ENCODE results near the gene HLCS.

- TF ChIP-seq CTCF (IDR thresholded peaks at IDR 0.05 in 2 of 3, conservative IDR thresholded peaks at IDR 0.05 in 1 of 3; ENCODE audit: control insufficient read depth in 2 of 3, extremely low read depth in 1 of 3, insufficient read depth in 1 of 3, low read depth in 3 of 3, low read length in 3 of 3) (no peak), ATF7 (IDR thresholded peaks at IDR 0.05; ENCODE audit: low read depth) (no peak)
Observed at GRCh38 chr21:36981049-36981391, 14.6 kb upstream of the HLCS start.

Data from GM12878 (cell line).